ENCODE data around the gene TUBA4B.

The TUBA4B gene

DNA sequence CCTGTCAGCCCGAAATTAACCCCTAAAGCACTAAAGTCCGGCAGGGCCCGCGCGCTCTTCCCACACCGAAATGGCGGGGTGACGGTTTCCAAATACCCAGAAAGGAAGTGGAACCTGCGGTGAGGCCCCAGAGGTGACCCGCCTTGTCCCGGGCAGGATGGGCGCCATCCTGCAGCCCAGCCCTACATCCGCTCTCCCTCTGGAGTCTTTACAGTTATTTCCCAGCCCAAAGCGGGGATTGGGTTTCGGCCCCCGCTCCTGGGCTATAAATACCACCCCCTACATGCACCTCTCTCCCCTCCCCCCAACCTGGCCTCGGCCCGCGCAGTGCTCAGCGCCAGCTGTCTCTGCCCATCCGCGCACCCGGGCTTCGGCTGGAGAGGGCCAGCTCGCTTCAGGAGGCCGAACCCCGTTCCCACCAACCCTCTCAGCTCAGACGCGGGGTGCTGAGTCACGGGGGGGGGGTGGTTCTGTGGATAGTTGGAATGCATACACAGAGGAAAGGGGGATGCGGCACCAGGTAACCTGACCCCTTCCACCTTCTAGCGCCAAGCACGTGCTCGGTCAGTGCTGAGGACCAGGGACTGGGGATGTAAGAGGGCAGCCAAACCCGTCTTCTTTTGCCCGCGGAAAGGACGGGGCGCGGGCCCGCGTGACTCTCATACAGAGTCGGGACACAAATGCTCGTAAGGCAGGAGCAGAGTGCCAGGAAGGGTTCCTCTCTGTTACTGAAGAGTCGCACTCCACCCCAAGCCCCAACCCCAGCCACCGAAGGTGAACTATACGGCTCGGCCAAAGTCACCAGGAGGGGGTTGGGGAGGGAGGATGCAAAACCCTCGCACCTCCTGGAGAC is at the start of gene TUBA4B:
Gene TUBA4B, plus strand, starts transcription at position 344 of the 853 bp plus-strand sequence. Its CDS starts 165 bp downstream, at position 509.
- no peak for DNase-seq

DNA sequence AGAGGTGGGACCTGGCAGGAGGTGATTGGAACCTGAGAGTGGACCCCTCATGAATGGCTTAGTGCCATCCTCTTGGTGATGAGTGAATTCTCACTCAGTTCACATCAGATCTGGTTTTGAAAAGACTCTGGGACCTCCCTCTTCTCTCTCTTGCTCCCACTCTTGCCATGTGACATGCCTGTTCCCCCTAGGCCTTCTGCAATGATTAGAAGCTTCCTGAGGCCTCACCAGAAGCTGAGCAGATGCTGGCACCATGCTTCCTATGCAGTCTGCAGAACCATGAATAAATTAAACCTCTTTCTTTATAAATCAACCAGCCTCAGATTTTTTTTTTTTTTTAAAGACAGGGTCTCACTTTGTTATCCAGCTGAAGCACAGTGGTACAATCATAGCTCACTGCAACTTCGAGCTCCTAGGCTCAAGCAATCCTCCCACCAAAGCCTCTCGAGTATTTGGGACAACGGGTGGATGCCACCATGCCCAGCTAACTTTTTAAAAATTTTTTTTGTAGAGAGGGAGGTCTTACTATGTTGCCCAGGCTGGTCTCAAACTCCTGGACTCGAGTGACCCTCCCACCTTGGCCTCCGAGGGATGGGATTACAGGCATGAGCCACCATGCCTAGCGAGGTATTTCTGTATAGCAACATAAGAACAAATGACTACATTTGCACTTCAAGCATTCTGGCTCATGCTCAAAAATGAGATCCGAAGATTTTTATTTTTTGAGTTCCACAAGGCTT is 48.4 kb upstream of the TUBA4B start:
- no peak for DNase-seq

DNA sequence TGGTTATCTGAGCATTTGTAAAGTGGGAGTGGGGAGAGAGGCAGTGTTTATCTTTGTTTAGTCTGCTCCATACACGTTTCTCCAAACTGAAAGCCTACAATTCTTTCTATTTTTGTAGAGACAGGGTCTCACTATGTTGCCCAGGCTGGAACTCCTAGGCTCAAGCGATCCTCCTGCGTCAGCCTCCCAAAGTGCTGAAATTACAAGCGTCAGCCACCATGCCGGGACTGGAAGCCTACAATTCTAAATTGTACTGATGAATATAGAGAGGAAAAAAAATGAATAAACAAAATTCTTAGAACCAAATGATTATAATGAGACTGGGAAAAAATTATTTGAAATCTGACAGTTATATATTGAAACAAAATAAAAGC is 47.9 kb upstream of the TUBA4B start:
- no peak for DNase-seq

DNA sequence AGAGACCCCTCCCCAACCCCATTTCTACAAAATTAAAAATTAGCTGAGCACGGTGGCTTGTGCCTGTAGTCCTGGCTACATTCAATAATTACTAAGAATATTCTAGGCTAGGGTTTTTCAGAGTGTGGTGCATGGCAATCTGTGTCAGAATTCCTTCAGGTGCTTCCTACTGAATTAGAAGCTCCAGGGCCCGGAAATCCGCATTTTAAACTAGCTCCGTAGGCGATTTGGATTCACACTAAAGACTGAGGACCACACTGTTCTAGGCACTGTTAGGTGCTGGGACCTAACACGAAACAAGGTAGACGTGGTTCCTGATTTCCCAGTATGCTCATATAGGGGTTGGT is 47.1 kb upstream of the TUBA4B start:
- no peak for DNase-seq

DNA sequence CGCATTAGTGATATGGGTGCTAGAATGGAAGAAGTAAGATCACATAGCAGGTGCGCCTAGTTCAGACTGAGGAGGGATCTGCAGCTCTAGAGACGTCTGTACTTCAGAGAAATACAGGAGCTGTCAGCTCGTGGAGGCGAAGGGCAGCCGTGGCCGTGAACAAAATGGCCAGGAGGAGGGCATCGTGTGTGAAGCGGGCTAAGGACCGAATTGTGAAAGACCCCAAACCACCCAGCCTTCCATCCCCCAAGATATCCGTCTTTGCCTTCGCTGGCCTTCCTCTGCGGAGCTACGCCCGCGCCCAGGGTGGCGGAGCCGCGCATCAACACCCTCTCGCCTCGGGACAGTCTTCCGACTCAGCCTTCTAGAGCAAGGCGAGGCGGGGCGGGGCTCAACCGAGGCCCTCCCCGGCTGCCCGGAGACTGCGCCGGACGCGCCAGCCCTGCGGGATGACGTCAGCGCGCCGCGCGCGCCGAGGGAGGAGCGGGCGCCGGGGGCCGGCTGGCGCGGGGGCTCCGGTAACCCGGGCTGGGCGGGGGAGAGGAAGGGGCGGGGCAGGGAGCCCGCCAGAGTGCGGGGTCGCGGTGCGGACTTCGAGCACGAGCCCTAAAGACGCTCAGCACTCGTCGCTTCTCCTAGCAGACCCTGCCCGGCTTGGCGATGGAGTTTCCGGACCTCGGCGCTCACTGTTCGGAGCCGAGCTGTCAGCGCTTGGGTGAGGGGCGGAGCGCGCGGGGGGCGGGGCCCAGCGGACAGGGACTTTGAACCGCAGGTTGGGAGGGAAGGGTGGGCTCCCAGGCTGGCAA is 46.5 kb upstream of the TUBA4B start, which contains the start of gene ZFAND2B:
Gene ZFAND2B, plus strand, starts transcription at position 455 of the 806 bp plus-strand sequence. Its CDS starts 206 bp downstream, at position 661.
- peak; percentile 87 for DNase-seq

DNA sequence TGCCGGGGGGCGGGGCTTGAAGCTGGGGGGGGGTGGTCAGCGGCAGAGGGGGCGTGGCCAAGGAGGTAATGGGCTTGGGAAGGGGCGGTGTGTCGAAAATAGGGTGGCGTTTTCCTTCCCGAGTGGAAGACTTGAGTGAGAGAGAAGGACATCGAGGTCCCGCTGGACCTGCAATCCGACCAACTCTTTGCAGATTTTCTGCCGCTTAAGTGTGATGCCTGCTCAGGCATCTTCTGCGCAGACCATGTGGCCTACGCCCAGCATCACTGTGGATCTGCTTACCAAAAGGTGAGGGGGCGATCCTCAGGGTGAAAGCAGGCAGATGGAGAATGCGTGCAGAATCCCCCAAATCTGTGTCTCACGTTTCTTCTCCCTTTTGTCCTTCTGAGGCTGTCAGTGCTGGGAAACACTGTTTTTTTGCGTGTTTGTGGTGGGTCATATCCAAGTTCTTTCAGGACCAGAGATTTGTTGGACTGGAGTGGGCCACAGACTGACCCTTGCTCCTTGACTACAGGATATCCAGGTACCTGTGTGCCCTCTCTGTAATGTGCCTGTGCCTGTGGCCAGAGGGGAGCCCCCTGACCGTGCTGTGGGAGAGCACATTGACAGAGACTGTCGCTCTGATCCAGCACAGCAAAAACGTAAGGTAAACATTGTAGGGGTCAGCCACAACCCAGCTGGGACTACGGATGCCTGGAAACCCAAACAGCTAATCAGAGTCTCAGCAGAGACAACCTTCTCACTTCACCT is 45.7 kb upstream of the TUBA4B start:
- no peak for DNase-seq

DNA sequence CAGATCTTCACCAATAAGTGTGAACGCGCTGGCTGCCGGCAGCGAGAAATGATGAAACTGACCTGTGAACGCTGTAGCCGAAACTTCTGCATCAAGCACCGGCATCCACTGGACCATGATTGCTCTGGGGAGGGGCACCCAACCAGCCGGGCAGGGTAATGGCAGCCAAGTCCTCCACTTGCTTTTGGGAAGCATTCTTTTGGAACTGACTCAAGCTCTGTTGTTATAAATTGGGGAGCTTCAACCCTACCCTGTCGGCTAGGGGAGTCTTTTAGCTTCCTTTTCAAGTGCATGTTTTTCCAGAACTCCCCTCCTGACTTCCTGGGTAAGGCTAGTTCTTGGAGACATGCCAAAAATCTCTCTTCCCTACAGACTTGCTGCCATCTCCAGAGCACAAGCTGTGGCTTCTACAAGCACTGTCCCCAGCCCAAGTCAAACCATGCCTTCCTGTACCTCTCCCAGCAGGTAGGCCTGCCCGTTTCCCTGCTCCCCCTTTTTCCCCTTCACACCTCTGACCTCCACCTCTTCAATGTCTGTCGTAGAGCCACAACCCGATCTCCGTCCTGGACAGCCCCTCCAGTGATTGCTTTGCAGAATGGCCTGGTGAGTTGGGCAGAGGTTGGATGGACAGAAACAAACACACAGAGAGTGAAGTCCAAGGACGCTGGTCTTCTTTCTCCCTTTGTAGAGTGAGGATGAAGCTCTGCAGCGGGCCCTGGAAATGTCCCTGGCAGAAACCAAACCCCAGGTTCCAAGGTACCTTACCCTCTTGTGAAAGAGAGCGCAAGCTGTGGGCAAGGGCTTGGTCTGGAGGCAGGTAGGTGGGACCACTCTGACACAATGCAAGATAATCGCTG is 44.9 kb upstream of the TUBA4B start:
- DNase-seq = no peak

DNA sequence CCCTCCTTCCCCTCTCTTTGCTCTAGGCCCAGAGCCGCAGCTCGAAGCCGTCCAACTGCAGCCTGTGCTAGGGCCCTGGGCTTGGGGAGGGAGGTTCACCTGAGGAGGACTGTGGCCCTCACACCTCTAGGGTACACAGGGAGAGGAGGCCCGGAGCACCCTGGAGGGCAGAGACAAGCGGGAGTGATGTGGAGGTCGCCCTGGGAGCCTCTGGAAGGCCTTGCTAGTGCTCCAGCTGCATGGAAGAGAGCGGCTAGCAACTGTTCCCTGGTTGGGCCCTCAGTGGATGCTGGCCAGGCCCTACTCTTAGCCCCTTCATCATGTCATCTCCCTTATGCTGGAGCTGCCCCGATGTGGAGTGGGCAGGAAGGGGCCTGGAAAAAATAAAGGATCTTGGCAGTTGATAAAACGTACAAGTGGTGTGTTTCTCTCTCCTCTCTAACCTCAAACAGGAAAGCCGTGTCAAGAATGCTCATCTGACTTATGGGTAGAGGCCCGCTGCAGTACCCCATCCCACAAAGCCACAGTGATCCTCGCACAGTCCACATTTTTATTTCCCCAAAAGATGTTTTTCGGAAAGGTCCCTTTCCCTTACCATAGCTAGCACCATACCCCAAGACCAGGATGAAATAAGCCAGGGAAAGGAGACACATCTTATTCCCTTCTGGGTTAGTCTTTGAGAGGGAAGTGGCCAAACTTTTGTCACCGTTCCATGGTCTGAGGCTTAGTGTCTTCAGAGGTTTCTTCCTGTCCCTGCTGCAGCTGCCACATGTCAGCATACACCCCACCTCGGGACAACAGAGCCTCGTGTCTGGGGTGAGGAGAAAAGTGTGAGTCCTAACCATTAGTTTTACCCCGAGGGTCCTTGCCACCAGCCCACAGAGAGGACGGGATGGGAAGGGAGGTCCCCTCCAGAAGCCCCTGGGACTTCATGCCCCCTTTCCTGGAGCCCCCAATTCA is 43.5 kb upstream of the TUBA4B start:
- DNase-seq = no peak

DNA sequence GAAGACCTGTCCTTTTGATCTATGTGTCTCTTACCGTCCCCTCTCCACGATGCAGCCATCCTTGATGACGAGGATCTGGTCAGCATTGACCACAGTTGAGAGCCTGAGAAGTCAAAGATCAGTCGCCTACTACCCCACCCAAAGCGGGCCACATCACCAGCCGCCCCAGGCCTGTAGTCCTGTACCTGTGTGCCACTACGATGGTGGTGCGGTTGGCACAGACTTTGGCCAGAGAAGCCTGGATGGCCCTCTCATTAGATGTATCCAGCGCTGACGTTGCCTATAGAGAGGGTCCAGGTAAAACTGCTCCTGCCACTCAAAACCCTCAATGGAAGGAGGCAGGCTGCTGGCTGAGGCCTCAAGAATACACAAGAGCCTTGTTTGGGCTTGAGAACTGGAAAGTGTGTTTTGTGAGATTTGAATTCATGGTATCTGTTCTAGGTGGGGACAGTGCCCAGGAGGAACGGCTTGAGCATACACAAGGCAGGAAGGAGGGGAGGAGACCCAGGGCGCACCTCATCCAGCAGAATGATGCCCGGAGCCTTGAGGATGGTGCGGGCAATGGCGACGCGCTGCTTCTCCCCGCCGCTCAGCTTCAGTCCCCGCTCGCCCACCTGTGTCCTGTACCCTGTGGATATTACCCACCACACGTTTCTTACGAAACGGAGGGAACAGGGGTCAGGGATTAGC is 42.7 kb upstream of the TUBA4B start:
- no peak for DNase-seq

DNA sequence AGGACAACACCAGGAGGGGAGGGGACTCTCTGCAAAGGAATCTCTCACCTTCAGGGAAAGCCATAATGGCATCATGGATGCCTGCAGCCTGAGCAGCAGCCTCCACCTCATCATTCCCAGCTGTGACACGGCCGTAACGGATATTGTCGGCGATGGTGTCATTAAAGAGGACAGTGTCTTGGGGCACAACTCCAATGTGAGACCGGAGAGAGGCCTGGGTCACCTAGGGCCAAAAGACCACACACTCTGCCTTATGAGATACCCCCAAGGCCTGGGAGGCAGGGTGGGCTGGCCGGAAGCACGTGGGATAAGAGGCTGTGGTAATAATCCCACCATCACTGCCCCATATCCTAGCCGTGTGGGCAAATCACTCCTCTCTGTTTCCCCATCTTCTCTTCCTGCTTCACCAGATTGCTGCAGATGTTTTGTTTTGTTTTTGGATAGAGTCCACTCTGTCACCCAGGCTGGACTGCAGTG is 42.1 kb upstream of the TUBA4B start:
- no peak for DNase-seq

DNA sequence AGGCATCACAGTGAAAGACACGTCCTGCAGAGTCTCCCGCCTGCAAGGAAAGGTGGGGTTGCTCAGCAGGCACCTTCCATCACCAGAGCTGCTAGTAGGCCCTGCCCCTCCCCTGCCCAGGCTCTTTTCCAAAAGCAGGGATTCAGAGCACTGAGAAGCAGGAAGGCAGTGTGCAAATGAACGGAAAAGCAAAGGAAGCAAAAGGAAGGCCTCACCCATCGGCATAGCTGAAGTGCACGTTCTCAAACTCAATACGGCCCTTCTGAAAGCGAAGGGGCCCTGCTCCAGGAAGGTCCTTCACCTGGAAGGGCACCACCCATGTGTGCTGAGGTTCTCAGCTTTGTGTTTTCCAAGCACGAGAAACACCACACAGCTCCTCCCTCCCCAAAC is 40.0 kb upstream of the TUBA4B start:
- DNase-seq = no peak

DNA sequence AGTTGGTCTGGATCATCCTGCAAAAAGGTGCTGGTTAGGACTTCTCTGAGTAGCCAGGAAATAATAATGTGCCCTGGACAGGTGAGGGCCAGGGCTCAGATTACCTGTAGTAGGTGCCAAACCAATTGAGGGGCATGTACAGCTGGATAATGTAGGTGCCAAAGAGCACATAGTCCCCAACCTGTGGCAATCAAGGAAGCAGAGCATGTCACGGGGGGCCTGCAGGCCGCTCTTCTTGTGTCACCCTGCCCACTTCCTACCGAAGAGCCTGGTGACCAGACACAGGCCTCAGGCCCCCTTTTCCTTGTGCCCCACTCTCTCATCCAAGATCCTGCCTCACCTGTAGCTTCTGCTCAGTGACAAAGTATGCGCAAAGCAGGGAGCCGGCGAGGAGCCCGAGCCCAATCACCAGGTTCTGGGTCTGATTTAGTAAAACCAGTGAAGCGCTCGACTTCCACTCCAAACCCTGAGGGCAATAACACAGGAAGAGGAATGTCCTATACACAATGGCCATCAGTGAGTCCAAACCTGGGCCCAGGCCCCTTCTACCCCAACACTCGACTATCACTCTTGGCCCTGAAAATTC is 39.5 kb upstream of the TUBA4B start:
- no peak for DNase-seq

DNA sequence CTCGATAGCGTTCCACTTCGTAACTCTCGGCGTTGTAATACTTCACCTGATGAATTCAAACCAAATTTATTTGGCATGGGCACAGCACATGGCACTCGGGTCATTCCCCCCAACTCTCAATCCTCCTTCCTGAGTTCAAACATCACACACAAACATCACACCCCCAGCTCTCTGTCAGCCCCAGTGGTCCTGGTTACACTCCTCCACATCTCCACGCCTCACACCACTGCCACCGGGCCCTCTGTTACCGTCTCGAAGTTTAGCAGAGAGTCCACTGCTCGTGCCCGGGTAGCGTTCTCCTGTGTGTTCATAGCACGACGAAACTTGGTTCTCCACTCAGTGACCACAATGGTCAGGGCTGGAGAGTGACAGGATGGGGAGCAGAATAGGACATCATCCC is 38.9 kb upstream of the TUBA4B start:
- DNase-seq = no peak

DNA sequence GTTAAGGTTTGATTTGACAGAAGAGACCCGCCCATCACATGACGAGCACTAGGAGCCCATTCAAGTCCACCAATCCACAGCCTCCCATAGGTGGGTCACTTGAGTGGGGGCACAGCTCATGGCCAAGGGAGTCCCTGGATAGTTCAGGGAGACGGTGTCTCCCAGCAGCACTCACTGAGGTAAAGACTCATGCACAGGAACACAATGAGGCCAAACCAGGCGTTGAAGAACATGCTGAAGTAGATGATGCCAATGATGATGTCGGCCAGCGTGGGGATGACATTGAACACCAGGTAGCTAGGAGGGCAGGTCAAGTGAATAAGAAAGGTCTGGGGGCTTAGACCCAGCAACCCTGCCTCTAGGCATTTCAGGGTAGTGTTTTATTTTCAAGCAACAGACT is 38.3 kb upstream of the TUBA4B start:
- no peak for DNase-seq

DNA sequence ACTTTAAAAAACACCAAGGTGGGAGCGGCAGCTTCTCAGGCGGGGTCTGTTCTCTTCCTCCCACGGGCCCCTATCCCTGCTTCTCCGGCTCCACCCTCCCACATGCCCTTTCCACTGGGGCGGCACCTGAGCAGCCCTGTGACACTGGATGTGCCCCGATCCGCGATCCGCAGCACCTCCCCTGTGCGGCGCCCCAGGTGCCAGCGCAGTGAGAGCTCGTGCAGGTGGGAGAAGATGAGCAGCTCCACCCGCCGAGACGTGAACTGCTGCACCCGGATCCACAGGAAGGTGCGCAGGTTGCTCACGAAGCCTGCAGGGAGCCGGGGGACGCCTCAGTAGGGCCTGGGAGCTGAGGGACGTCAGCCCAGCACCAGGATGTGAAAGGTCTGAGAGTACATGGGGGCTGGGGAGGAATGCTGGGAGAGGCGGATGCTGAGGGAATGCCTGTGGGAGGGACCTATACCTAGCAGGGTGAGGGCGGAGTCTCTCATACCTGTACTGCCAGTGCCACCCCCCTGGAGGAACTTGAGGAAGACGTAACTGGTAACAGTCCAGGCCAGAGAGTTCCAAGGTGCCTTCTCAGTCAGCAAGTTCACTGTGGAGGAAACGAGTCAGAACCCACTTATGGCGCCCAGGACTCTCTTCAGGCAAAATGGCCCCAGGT is 37.0 kb upstream of the TUBA4B start:
- DNase-seq = no peak

DNA sequence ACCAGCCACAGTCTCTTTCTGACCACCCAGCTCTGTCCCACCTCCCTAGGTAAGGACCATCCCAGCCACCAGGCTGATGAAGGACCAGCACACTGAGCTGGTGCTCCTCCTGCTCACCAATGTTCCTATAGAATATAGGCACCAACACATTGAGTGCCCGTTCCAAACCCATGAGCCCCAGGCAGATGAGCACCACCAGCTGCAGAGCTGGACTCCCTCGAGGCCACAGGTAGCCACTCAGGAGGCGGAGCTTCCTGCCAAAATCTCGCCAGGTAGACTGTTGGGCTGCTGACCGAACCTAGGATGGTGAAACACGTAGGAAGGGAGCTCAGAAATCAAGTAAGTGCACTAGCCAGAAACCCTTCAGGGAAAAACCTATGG is 36.5 kb upstream of the TUBA4B start:
- DNase-seq = no peak

DNA sequence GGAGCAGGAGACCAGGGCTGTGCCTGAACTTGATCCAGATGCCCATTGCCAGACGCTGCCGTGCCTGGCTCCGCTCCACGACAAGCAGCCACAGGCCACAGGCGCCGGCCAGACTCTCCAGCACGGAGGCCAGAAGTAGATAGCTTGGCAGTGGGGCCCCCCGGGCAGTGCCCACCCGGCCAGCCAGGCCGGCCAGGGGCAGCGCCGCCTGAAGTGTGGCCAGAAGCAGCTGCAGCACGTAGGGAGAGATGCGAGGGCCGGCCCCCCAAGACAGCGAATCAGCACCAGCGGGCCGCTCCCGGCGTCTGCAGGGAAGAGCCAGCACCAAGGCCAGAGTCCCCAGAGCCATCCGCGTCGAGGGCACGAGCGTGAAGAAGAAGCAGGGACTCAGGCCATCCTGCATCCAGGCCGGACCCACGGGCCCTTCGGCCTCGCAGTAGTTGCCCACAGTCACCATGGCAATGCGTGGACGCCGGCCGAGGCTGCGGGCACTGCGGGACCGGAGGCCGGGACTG is 34.8 kb upstream of the TUBA4B start:
- peak; percentile 67 for DNase-seq
